ENCODE data around the gene ZNF451.

- TF ChIP-seq CTCF (IDR thresholded peaks at IDR 0.05; ENCODE audit: insufficient read depth, low read length, poor library complexity, severe bottlenecking), result no peak
- no peak for TF ChIP-seq EZH2phosphoT487 (conservative IDR thresholded peaks at IDR 0.05; ENCODE audit: low read length)
Measured at GRCh38 chr6:57048577-57048976, 41.4 kb upstream of the ZNF451 start.

Measured in SU-DHL-6 (cell line).